ENCODE data around the gene CRACR2A. TPM values are rescaled to one million over a fixed set of nuclear protein-coding genes. Genes with fewer than 3 reads are reported as not detected.
A peak's percentile ranks its signal among the peaks of the same experiment; 100 is the strongest.

Gene CRACR2A
- total and polyA plus RNA-seq, 2 of the 8 experiments (the other 6 are each of a cell fraction or from before 2014, with no cell fraction given) = 0.85 to 3.2 TPM

DNA sequence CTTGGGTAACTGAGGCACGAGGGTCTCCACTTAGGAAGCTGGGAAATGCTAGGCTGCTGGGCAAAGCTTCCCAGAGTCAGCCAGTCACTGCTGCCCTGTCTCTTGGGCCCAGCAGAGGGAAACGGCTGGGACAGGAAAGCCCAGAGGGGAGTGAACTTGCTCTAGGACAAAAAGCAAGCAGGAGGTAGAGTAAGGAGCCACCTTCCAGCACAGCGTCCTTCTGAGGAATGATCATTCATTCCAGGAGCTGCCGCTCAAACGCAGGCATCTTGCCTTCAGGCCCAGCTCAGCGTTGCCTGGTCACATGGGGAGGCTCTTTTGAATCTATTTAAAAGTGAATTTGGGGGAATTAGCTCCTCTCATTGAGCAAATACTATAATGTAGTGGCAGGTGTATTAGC, 118.6 kb downstream of the CRACR2A start:
- Histone ChIP-seq H4K91ac (replicated peaks; ENCODE audit: insufficient read length, low read length) (no peak overlapping the region), H2BK20ac (ENCODE audit: low read length) (no peak overlapping the region), H3K4me3 (ENCODE audit: extremely low read depth in 1 of 4, insufficient read depth in 2 of 4, low read depth in 3 of 4, low read length in 4 of 4) (no peak overlapping the region), H2BK5ac (ENCODE audit: low read depth, low read length) (no peak overlapping the region), H4K8ac (ENCODE audit: extremely low read depth, insufficient read depth, low read length) (no peak overlapping the region), H3K56ac (replicated peaks; ENCODE audit: insufficient read length, low read depth, low read length) (no peak overlapping the region), H3K79me2 (ENCODE audit: control insufficient read depth in 1 of 2, insufficient read depth in 2 of 2, low read length in 2 of 2) (no peaks in the 10 kb centered on the region), H3K23ac (ENCODE audit: insufficient read length) (no peak overlapping the region), H2AK5ac (ENCODE audit: low read depth, low read length) (no peak overlapping the region), H2AFZ (ENCODE audit: low read length) (no peak overlapping the region), H3K14ac (ENCODE audit: insufficient read length) (no peak overlapping the region), H3K36me3 (ENCODE audit: control insufficient read depth in 2 of 4, insufficient read depth in 4 of 4, low read length in 3 of 4) (no peaks in the 10 kb centered on the region), H2BK12ac (ENCODE audit: low read depth, low read length) (no peak overlapping the region), H3K9ac (replicated peaks in 1 of 4; ENCODE audit: extremely low read depth in 1 of 4, low read depth in 3 of 4, low read length in 3 of 4) (no peak overlapping the region), H3K18ac (ENCODE audit: extremely low read depth, low read length) (no peak overlapping the region), H3K4me1 (replicated peaks in 1 of 4; ENCODE audit: control insufficient read depth in 3 of 4, insufficient read depth in 4 of 4, low read length in 3 of 4) (no peaks in the 10 kb centered on the region; a peak in 1 of 7 replicates), H3K27ac (ENCODE audit: low read depth, low read length) (no peak overlapping the region), H2BK120ac (replicated peaks; ENCODE audit: low read depth, low read length) (no peak overlapping the region), H4K20me1 (replicated peaks in 1 of 2; ENCODE audit: control insufficient read depth in 1 of 2, insufficient read depth in 2 of 2, low read length in 2 of 2) (peaks cover 0 to 1% of the 10 kb centered on the region in 2 experiments), H3K4ac (replicated peaks; ENCODE audit: insufficient read length, low read depth, low read length) (no peak overlapping the region), H3K23me2 (ENCODE audit: low read depth, low read length) (no peaks in the 10 kb centered on the region), H3K9me3 (ENCODE audit: insufficient read depth in 2 of 2, low read depth in 1 of 2, low read length in 1 of 2) (no peaks in the 10 kb centered on the region), H3K79me1 (ENCODE audit: low read depth, low read length) (no peaks in the 10 kb centered on the region; the same call in 1 of the 2 replicates), H4K5ac (ENCODE audit: insufficient read length, low read depth, low read length) (no peak overlapping the region), H3K4me2 (ENCODE audit: insufficient read depth in 1 of 2, low read depth in 2 of 2, low read length in 2 of 2) (no peak overlapping the region), H2BK15ac (ENCODE audit: low read length) (peak overlapping the region; percentile 93; the same call in 1 of the 2 replicates), H3K27me3 (replicated peaks in 1 of 4; ENCODE audit: control insufficient read depth in 3 of 4, extremely low read depth in 1 of 4, insufficient read depth in 3 of 4, low read length in 3 of 4) (no peaks in the 10 kb centered on the region)
- ChIA-PET CTCF (ENCODE audit: partially characterized antibody) (interaction anchor here (0.7 to 3.2 kb wide), 10 partner anchors 21 to 542 kb away, joined by 3 to 12 read pairs (median 4); no protein-coding TSS in a partner anchor), POLR2A (ENCODE audit: partially characterized antibody) (no interaction called here)
- no peak for TF ChIP-seq POLR2A (IDR thresholded peaks at IDR 0.05; ENCODE audit: control extremely low read depth in 1 of 2, low read depth in 2 of 2, low read length in 2 of 2)
- TF ChIP-seq RNF2 (IDR thresholded peaks at IDR 0.05; ENCODE audit: borderline replicate concordance, low read depth, low read length, missing control alignments, poor library complexity, severe bottlenecking) = no peak
- no peak for TF ChIP-seq HDAC6 (IDR thresholded peaks at IDR 0.05; ENCODE audit: low read depth, low read length)
- no peak for TF ChIP-seq TCF12 (IDR thresholded peaks at IDR 0.05; ENCODE audit: low read depth, low read length)
- TF ChIP-seq SAP30 (IDR thresholded peaks at IDR 0.05; ENCODE audit: insufficient read depth, insufficient replicate concordance, low read length) = no peak
- no peak for TF ChIP-seq KDM4A (IDR thresholded peaks at IDR 0.05; ENCODE audit: low read depth, low read length, severe bottlenecking)
- no peak for TF ChIP-seq TAF1 (IDR thresholded peaks at IDR 0.05; ENCODE audit: low read depth, low read length)
- no peak for TF ChIP-seq CBX8 (IDR thresholded peaks at IDR 0.05; ENCODE audit: borderline replicate concordance, low read depth, low read length)
- TF ChIP-seq JUN (IDR thresholded peaks at IDR 0.05; ENCODE audit: low read depth, low read length) = no peak
- no peak for TF ChIP-seq TAF7 (optimal IDR thresholded peaks at IDR 0.05; ENCODE audit: borderline replicate concordance, low read depth, low read length)
- DNase-seq (ENCODE audit: low read depth in 1 of 2, low spot score in 2 of 2) (no peak), FAIRE-seq (no peak)
- 67% methylated on average over 6 of the region's 6 CpGs; no CpG with 5 or more reads in 1 of the 2 experiments for WGBS, 2 experiments (ENCODE audit: extremely low coverage in 1 of 2, insufficient coverage in 1 of 2, insufficient read length in 1 of 2, insufficient replicate concordance in 2 of 2, low coverage in 1 of 2, low lambda C conversion rate in 2 of 2, missing lambda C conversion rate in 1 of 2)
